ENCODE measurements around the gene ADCY9.
A peak's percentile ranks its signal among the peaks of the same experiment; 100 is the strongest.
"Not testable (repeated sequence)": the region's sequence is repeated elsewhere in the genome, so short reads cannot be mapped to it uniquely, and the experiment has no call there.

The ADCY9 gene

GRCh38 chr16:3950343-3951193 is 165.7 kb downstream of the ADCY9 start:
- no peak for DNase-seq (ENCODE audit: low spot score)

GRCh38 chr16:3949946-3950342 is 166.3 kb downstream of the ADCY9 start:
- no peak for DNase-seq (ENCODE audit: low spot score)

- no peak for DNase-seq (ENCODE audit: low spot score)
Observed at GRCh38 chr16:3949287-3949686, 167.0 kb downstream of the ADCY9 start.

- DNase-seq (ENCODE audit: low spot score), result no peak
Observed at GRCh38 chr16:3948378-3948995, 167.8 kb downstream of the ADCY9 start.

- DNase-seq (ENCODE audit: low spot score), result no peak
Observed at GRCh38 chr16:3946604-3947180, 169.6 kb downstream of the ADCY9 start.

GRCh38 chr16:3945751-3946603 is 170.3 kb downstream of the ADCY9 start:
- DNase-seq (ENCODE audit: low spot score), result peak; percentile 70

- DNase-seq (ENCODE audit: low spot score), result not testable (repeated sequence)
Observed at GRCh38 chr16:3944457-3944856, 171.8 kb downstream of the ADCY9 start.

GRCh38 chr16:3942146-3942545 is 174.1 kb downstream of the ADCY9 start:
- not testable (repeated sequence) for DNase-seq (ENCODE audit: low spot score)

GRCh38 chr16:3938843-3939624 is 177.2 kb downstream of the ADCY9 start:
- peak; percentile 29 for DNase-seq (ENCODE audit: low spot score)

GRCh38 chr16:3938471-3938842 is 177.8 kb downstream of the ADCY9 start:
- DNase-seq (ENCODE audit: low spot score), result no peak

- no peak for DNase-seq (ENCODE audit: low spot score)
Observed at GRCh38 chr16:3937066-3937875, 179.0 kb downstream of the ADCY9 start.

- no peak for DNase-seq (ENCODE audit: low spot score)
Observed at GRCh38 chr16:3935921-3936320, 180.3 kb downstream of the ADCY9 start.

- DNase-seq (ENCODE audit: low spot score), result no peak
Observed at GRCh38 chr16:3934491-3935181, 181.6 kb downstream of the ADCY9 start.

- DNase-seq (ENCODE audit: low spot score), result not testable (repeated sequence)
Observed at GRCh38 chr16:3927147-3927546, 189.1 kb downstream of the ADCY9 start.

- DNase-seq (ENCODE audit: low spot score), result no peak
Observed at GRCh38 chr16:3924763-3925162, 191.5 kb downstream of the ADCY9 start.

- no peak for DNase-seq (ENCODE audit: low spot score)
Observed at GRCh38 chr16:3922241-3922640, 194.0 kb downstream of the ADCY9 start.

- DNase-seq (ENCODE audit: low spot score), result no peak
Observed at GRCh38 chr16:3920206-3920605, 196.0 kb downstream of the ADCY9 start.

GRCh38 chr16:3919413-3919812 is 196.8 kb downstream of the ADCY9 start:
- DNase-seq (ENCODE audit: low spot score), result no peak

- no peak for DNase-seq (ENCODE audit: low spot score)
Observed at GRCh38 chr16:3915426-3916260, 200.6 kb downstream of the ADCY9 start.
